Astrocyte of the spinal cord (primary cell): ENCODE results near the gene NID2.

Experiments used
- DNase-seq: peaks from one replicate; pipeline ENCODE4 v3.0.0; 2011; ENCODE audit warnings: low read depth, low spot score
- H3K4me3 ChIP-seq: 2 replicates; pipeline ENCODE4 v1.5.1; 2011; ENCODE audit warnings: low read depth, mild to moderate bottlenecking, low read length, moderate library complexity
- CTCF ChIP-seq: IDR thresholded peaks from 2 replicates; pipeline ENCODE4 v1.5.1; 2012; ENCODE audit warnings: low read depth, mild to moderate bottlenecking, low read length, inconsistent platforms
- in situ Hi-C: cut with HindIII; loops from 2 replicates; pipeline ENCODE4 v1.10.0; 2017; ENCODE audit warnings: low sequenced_read_pairs

NID2 gene

DNA sequence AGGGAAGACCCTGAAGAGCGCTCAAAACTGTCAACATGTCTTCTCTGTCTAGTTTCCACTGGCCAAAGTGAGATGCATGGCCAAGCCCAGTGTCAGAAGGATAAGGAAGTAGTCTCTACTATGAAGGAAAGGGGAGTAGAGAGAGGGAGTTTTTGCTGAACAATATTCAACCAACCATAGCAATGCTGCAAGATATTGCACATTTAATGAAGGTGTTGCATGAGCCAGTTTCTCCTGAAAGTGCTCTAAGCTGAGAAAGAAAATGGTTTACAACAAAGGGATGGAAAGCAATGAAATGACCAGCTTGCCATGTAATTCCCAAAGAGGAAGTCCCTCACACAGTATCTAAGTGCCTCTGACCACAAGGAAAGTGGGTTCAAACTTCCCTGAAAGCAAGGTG, 40.0 kb upstream of the NID2 start:
- DNase-seq, result no peak
- no peak for TF ChIP-seq CTCF
- in situ Hi-C loops, result no loop called here
- no peak overlapping the region for H3K4me3 ChIP-seq

DNA sequence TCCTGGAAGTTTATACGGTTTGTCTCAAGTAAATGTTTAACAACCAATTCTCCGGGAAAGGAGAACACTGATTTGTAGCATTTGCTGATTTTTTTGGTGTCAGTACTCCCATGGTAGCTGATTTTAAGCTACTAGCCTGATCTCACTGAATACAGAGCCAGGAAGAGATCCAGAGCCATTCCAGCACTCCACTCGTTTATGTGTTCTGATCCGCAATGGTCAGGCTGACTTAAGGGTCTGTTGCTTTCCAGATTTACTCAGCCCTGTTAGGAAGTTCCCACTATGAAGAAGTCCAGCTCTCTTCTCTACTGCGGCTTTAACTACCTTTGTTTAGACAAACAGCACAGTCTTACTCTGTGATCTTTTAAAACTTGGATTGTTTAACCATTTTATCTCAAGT, 38.0 kb upstream of the NID2 start:
- H3K4me3 ChIP-seq, result no peak overlapping the region
- TF ChIP-seq CTCF, result no peak
- in situ Hi-C loops, result no loop called here
- DNase-seq, result no peak

GRCh38 chr14:52103416-52103815, 34.6 kb upstream of the NID2 start:
- DNase-seq, result no peak
- no peak overlapping the region for H3K4me3 ChIP-seq
- no peak for TF ChIP-seq CTCF
- in situ Hi-C loops, result no loop called here

DNA sequence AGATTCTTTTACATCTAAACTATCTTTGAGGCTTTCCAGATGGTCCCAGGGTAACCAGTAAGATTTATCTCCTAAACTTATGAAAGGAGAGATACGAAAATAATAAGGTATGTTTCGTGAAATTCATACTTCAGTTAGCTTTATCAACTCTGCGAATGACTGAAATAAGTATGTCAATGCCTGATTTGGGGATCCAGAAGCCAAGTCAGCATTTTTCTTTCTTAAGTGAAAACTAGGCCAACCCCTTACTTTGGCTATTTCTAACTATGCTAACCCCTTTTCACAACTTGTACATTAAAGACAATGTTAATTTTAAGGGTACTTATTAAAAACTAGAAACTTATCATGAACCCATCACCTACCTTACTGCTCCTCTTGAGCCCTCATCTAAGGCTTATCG, 26.9 kb upstream of the NID2 start:
- TF ChIP-seq CTCF, result no peak
- in situ Hi-C loops, result no loop called here
- no peak for DNase-seq
- H3K4me3 ChIP-seq, result no peak overlapping the region

- in situ Hi-C loops, result no loop called here
- no peak overlapping the region for H3K4me3 ChIP-seq
- DNase-seq, result no peak
- TF ChIP-seq CTCF, result no peak
Observed at GRCh38 chr14:52095336-52095735, 26.5 kb upstream of the NID2 start.

GRCh38 chr14:52094546-52095271, 25.9 kb upstream of the NID2 start:
- in situ Hi-C loops, result no loop called here
- no peak overlapping the region for H3K4me3 ChIP-seq
- DNase-seq, result no peak
- TF ChIP-seq CTCF, result no peak

- H3K4me3 ChIP-seq, result no peak overlapping the region
- no peak for TF ChIP-seq CTCF
- in situ Hi-C loops, result no loop called here
- no peak for DNase-seq
Observed at GRCh38 chr14:52091928-52092327, 23.1 kb upstream of the NID2 start.
